ENCODE data around the gene TUBA3C.
A peak's percentile ranks its signal among the peaks of the same experiment; 100 is the strongest.
"Not testable (repeated sequence)": the region's sequence is repeated elsewhere in the genome, so short reads cannot be mapped to it uniquely, and the experiment has no call there.

The TUBA3C gene

DNA sequence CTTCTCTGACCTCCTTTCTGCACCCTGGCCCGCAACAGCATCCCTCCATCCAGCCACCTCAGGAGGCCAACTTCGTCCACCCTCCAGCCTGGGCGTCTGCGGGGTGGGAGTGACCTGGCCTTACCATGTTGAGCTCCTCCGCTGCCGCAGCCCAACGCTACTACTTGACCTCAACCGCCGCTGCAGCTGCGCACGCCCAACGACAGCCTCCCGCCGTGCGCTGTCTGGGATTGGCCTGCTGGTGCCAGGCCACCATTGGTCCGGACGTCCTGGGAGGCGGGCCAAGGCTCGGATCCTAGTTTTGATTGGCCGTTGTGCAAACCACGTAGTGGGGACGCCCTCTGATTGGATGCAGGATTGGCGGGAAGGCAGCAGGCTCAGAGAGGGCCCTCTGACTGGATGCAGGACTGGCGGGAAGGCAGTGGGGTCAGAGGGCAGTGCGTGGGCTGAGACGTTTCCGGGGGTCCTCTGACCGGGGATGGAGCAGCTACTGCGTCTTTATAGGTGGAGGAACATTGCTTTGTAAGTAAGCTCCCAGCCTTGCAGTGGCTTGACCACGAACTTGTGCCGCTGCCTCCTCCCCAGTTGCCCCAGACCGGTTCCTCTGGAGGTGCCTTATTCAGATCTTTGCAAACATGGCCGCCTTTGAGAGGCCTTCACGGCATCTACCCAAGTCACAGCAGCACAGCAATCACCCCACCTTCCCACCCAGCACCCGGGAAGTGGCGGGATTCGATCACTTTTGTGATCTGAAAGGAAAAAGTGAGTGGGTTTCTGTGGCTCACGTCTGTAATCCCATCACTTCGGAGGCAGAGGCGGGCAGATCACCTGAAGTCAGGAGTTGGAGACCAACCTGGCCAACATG, at the start of gene TUBA3C:
TSS of gene TUBA3C (minus strand) at position 204 of the 865 bp plus-strand sequence. CDS start at position 127, 77 bp downstream.
- no peak within 1 kb of the TSS for H3K4me3 ChIP-seq (ENCODE audit: low read depth, low read length)
- DNase-seq (ENCODE audit: low read depth), result no peak
- TF ChIP-seq, protein P1, sequence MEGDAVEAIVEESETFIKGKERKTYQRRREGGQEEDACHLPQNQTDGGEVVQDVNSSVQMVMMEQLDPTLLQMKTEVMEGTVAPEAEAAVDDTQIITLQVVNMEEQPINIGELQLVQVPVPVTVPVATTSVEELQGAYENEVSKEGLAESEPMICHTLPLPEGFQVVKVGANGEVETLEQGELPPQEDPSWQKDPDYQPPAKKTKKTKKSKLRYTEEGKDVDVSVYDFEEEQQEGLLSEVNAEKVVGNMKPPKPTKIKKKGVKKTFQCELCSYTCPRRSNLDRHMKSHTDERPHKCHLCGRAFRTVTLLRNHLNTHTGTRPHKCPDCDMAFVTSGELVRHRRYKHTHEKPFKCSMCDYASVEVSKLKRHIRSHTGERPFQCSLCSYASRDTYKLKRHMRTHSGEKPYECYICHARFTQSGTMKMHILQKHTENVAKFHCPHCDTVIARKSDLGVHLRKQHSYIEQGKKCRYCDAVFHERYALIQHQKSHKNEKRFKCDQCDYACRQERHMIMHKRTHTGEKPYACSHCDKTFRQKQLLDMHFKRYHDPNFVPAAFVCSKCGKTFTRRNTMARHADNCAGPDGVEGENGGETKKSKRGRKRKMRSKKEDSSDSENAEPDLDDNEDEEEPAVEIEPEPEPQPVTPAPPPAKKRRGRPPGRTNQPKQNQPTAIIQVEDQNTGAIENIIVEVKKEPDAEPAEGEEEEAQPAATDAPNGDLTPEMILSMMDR (IDR thresholded peaks at IDR 0.05; ENCODE audit: low read depth, low read length), result no peak
- no peak for TF ChIP-seq POLR2A (IDR thresholded peaks at IDR 0.05; ENCODE audit: extremely low read depth, insufficient read length)
- TF ChIP-seq, protein P2, sequence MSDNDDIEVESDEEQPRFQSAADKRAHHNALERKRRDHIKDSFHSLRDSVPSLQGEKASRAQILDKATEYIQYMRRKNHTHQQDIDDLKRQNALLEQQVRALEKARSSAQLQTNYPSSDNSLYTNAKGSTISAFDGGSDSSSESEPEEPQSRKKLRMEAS (IDR thresholded peaks at IDR 0.05; ENCODE audit: low read depth, low read length), result no peak
- TF ChIP-seq MYC (IDR thresholded peaks at IDR 0.05; ENCODE audit: low read depth, low read length), result no peak

DNA sequence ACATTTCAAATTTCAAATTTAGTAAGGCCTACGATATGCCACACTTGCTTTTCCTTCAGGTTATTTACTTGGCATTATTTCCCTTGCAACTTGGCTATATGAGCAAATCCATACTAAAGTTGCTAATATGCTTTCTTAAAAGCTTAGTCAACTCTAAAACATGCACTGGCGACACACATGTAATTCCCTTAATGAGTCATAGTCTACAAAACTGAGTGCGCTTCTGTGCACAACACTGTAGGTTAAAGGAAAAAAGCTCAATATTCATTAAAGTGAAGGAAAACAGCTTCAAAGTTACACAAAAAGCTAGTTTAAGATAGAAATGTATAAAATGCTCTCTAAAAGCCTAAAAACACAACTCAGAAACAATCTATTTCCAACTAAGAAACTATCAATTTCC, 25.8 kb upstream of the TUBA3C start:
- H3K4me3 ChIP-seq (ENCODE audit: low read depth, low read length); DNase-seq (ENCODE audit: low read depth): not testable (repeated sequence)

DNA sequence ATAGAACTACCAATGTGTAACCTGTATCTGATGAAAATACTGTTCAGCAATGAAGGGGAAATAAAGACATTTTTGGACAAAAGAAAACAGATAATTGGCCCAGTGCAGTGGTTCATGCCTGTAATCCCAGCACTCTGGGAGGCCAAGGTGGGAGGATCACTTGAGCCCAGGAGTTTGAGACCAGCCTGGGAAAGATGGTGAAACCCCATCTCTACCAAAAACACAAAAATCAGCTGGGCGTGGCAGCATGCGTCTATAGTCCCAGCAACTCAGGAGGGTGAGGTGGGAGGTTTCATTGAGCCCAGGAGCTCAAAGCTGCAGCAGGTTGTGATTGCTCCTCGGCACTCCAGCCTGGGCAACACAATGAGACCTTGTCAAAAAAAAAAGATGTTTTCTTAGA, 11.0 kb upstream of the TUBA3C start:
- DNase-seq (ENCODE audit: low read depth); H3K4me3 ChIP-seq (ENCODE audit: low read depth, low read length): not testable (repeated sequence)

- not testable (repeated sequence) for DNase-seq (ENCODE audit: low read depth); H3K4me3 ChIP-seq (ENCODE audit: low read depth, low read length)
Observed at GRCh38 chr13:19189911-19190310, 8.3 kb upstream of the TUBA3C start.

DNA sequence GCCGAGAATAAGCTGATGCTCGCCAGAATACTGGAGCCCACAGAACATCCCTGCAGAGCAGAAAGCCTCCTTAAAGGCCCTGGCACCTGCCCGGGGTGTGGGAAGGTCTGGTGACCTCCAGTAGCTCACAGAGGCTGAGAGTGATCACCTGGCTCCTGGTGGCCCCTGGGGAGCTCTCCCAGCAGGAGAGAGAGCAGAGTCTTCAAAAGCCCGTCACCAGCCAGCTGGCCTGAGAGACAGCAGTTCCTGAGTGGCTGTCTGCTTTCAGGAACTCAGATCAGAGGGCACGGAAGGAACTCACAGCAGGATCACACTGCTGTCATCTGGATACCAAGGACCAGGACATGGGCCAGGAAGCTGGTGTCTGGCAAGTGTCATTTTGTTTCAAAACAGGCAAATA, 7.7 kb upstream of the TUBA3C start:
- H3K4me3 ChIP-seq (ENCODE audit: low read depth, low read length); DNase-seq (ENCODE audit: low read depth): not testable (repeated sequence)

DNA sequence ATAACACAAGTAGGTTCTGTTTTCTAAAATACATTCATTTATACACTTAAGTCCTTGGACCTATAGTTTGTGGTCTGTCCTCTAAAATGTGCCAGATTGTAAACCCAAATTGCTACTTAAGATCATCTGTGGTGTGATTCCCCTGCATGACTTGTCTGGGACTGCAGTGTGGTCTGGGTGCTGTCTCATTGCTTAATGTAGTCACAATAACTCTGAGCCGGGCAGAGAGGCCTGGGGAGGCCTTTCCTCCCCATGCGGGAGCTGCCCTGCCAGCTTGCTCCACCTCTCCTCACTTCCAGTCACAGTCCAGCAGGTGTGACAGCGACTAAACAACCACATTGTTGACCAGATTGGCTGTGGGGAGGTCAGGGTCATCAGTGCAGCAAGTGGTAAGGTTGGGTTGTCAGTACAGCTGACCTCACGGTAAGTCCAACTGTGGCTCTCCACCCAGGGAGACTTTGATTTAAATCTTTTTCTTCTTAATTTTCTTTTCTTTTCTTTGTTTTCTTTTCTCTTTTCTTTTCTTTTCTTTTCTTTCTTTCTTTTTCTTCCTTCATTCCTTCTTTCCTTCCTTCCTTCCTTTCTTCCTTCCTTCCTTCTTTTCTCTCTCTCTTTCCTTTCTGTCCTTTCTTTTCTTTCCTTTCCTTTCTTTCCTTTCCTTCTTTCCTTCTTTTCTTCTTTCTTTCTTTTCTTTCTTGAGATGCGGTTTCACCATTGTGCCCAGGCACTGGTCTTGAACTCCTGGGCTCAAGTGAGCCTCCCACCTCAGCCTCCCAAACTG, 4.4 kb upstream of the TUBA3C start:
- DNase-seq (ENCODE audit: low read depth), result no peak
- no peak for TF ChIP-seq MYC (IDR thresholded peaks at IDR 0.05; ENCODE audit: low read depth, low read length)
- TF ChIP-seq, protein P1 (IDR thresholded peaks at IDR 0.05; ENCODE audit: low read depth, low read length), result no peak
- TF ChIP-seq, protein P2 (IDR thresholded peaks at IDR 0.05; ENCODE audit: low read depth, low read length), result no peak
- no peak for TF ChIP-seq POLR2A (IDR thresholded peaks at IDR 0.05; ENCODE audit: extremely low read depth, insufficient read length)
- H3K4me3 ChIP-seq (ENCODE audit: low read depth, low read length), result no peak overlapping the region

- no peak overlapping the region for H3K4me3 ChIP-seq (ENCODE audit: low read depth, low read length)
- peak; percentile 43 for DNase-seq (ENCODE audit: low read depth)
- no peak for TF ChIP-seq POLR2A (IDR thresholded peaks at IDR 0.05; ENCODE audit: extremely low read depth, insufficient read length)
- 0 out of 2 replicates have a peak, but pooled peaks have one; percentile 33 for TF ChIP-seq MYC (IDR thresholded peaks at IDR 0.05; ENCODE audit: low read depth, low read length)
- TF ChIP-seq, protein P2 (IDR thresholded peaks at IDR 0.05; ENCODE audit: low read depth, low read length), result peak; percentile 53; the same call in 1 of the 2 replicates
Observed at GRCh38 chr13:19185086-19185864, 3.7 kb upstream of the TUBA3C start.

- DNase-seq (ENCODE audit: low read depth), result no peak
- TF ChIP-seq, protein P1 (IDR thresholded peaks at IDR 0.05; ENCODE audit: low read depth, low read length), result no peak
- no peak for TF ChIP-seq MYC (IDR thresholded peaks at IDR 0.05; ENCODE audit: low read depth, low read length)
- TF ChIP-seq, protein P2 (IDR thresholded peaks at IDR 0.05; ENCODE audit: low read depth, low read length), result no peak
- TF ChIP-seq POLR2A (IDR thresholded peaks at IDR 0.05; ENCODE audit: extremely low read depth, insufficient read length), result no peak
- no peak overlapping the region for H3K4me3 ChIP-seq (ENCODE audit: low read depth, low read length)
Observed at GRCh38 chr13:19184176-19184575, 2.6 kb upstream of the TUBA3C start.
